Large intestine (tissue), 3 donors: ENCODE data around the gene SH3RF3. TPM values are rescaled to one million over a fixed set of nuclear protein-coding genes. Genes with fewer than 3 reads are reported as not detected.
"Not testable (repeated sequence)": the region's sequence is repeated elsewhere in the genome, so short reads cannot be mapped to it uniquely, and the experiment has no call there.

ENCODE experiments used
- DNase-seq, 2 donors: peaks; one replicate each; pipeline versions ENCODE4 v3.0.0 to v3.0.0-alpha.2; 2013
- H3K27ac ChIP-seq: one replicate; pipeline ENCODE4 v1.5.1; 2013; ENCODE audit warnings: low read length
- H3K27me3 ChIP-seq: 2 replicates; pipeline ENCODE4 v1.6.1; 2013; ENCODE audit warnings: low read length; ENCODE audit not compliant: control insufficient read depth, insufficient read depth
- H3K36me3 ChIP-seq: 2 replicates; pipeline ENCODE4 v1.6.1; 2013; ENCODE audit warnings: low read length; ENCODE audit not compliant: control insufficient read depth, insufficient read depth
- H3K4me1 ChIP-seq: one replicate; pipeline ENCODE4 v1.6.1; 2013; ENCODE audit warnings: low read length; ENCODE audit not compliant: control insufficient read depth, insufficient read depth
- H3K4me3 ChIP-seq: one replicate; pipeline ENCODE4 v1.5.1; 2013; ENCODE audit warnings: low read length
- H3K9me3 ChIP-seq: one replicate; pipeline ENCODE4 v1.6.1; 2013; ENCODE audit warnings: mild to moderate bottlenecking, low read depth, low read length, moderate library complexity; ENCODE audit not compliant: control insufficient read depth
- WGBS: methylation state at CpG from one replicate; pipeline ENCODE4 v1.1.5; 2013; ENCODE audit warnings: low lambda C conversion rate; ENCODE audit not compliant: insufficient coverage; 5-methylcytosine and 5-hydroxymethylcytosine counted together
- polyA plus RNA-seq: library from polyadenylated mRNA; unstranded; fragments of 120-200 nt; gene quantifications from one replicate; pipeline ENCODE4 v1.2.1, GENCODE V29; 2013

SH3RF3 gene
- polyA plus RNA-seq, 1 donor, result 3.0 TPM

- peaks cover 9% of the 10 kb centered on the region for H3K27me3 ChIP-seq
- no peaks in the 10 kb centered on the region for H3K9me3 ChIP-seq
- H3K36me3 ChIP-seq, result no peaks in the 10 kb centered on the region
- H3K4me1 ChIP-seq, result peaks cover 14% of the 10 kb centered on the region
- peak in 1 of 2 donors; percentile 26 for DNase-seq
- H3K4me3 ChIP-seq, result no peak overlapping the region
- no peak overlapping the region for H3K27ac ChIP-seq
- no CpG with 5 or more reads among the region's 6 CpGs for WGBS
Observed at GRCh38 chr2:109218087-109218791, 89.2 kb downstream of the SH3RF3 start.

GRCh38 chr2:109218792-109219126, 89.8 kb downstream of the SH3RF3 start:
- Histone ChIP-seq H3K9me3 (no peaks in the 10 kb centered on the region), H3K4me3 (no peak overlapping the region), H3K4me1 (peaks cover 14% of the 10 kb centered on the region), H3K36me3 (no peaks in the 10 kb centered on the region), H3K27ac (no peak overlapping the region), H3K27me3 (peaks cover 13% of the 10 kb centered on the region)
- DNase-seq, result no peak
- WGBS, result no CpG with 5 or more reads among the region's 1 CpG

DNA sequence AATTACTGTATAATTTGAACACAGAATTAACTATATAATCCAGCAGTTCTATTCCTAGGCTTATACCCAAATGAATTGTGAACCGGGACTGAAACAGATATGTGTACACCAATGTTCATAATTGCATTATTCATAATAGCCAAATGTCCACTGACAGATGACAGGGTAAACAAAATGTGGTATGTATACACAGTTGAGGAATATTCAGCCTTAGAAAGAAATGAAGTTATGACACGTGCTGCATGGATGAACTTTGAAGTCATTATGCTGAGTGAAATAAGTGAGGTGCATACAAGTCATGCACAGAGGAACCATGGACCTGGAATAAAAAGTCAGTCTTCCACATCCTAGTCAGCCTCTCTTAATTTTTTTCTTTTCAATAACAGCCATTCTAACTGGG, 91.9 kb downstream of the SH3RF3 start:
- no peaks in the 10 kb centered on the region for H3K9me3 ChIP-seq
- H3K27me3 ChIP-seq, result peaks cover 10% of the 10 kb centered on the region
- peaks cover 8% of the 10 kb centered on the region for H3K4me1 ChIP-seq
- no peak overlapping the region for H3K27ac ChIP-seq
- H3K4me3 ChIP-seq, result no peak overlapping the region
- WGBS, result 83% methylated on average over 1 of the region's 2 CpGs
- DNase-seq, result peak in 1 of 2 donors; percentile 31
- no peaks in the 10 kb centered on the region for H3K36me3 ChIP-seq

DNA sequence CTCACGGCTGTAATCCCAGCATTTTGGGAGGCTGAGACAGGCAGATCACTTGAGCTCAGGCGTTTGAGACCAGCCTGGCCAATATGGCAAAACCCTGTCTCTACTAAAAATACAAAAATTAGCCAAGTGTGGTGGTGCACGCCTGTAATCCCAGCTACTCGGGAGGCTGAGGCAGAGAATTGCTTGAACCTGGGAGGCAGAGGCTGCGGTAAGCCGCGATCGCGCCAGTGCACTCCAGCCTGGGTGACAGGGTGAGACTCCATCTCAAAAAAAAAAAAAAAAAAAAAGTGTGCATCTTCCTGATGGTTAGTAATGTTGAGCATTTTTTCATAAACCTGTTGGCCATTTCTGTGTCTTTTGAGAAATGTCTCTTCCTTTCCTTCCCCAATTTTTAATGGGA, 92.3 kb downstream of the SH3RF3 start:
- H3K27ac ChIP-seq, H3K4me3 ChIP-seq, H3K9me3 ChIP-seq, H3K36me3 ChIP-seq, DNase-seq, H3K4me1 ChIP-seq, H3K27me3 ChIP-seq: not testable (repeated sequence)
- WGBS, result no CpG with 5 or more reads among the region's 9 CpGs

DNA sequence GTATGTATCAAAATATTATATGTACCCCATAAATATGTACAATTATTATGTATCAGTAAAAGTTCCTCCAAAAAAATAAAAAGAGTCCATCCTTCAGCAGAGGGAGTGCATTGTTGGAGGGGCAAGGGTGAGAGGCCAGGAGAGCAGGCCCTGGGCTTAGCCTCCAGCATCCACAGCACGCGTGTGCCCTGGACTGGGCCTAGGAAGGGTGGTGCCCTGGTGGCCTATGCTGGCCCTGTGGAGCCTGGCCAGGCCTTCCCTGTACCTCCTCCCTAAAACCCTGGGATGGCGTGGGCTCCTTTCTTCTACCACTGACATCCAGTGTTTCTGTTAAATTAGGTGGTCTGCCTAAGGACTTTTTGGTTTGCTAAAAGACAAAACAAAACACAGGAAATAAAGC, 93.4 kb downstream of the SH3RF3 start:
- DNase-seq, result no peak
- H3K9me3 ChIP-seq, result no peaks in the 10 kb centered on the region
- H3K4me3 ChIP-seq, result no peak overlapping the region
- H3K4me1 ChIP-seq, result peaks cover 8% of the 10 kb centered on the region
- H3K27me3 ChIP-seq, result peaks cover 8% of the 10 kb centered on the region
- WGBS, result no CpG with 5 or more reads among the region's 3 CpGs
- H3K27ac ChIP-seq, result no peak overlapping the region
- H3K36me3 ChIP-seq, result no peaks in the 10 kb centered on the region

GRCh38 chr2:109222825-109223471, 93.9 kb downstream of the SH3RF3 start:
- Histone ChIP-seq H3K27ac (no peak overlapping the region), H3K9me3 (no peaks in the 10 kb centered on the region), H3K4me1 (peaks cover 5% of the 10 kb centered on the region), H3K27me3 (peaks cover 12% of the 10 kb centered on the region), H3K36me3 (no peaks in the 10 kb centered on the region), H3K4me3 (no peak overlapping the region)
- no CpG with 5 or more reads among the region's 16 CpGs for WGBS
- DNase-seq, result no peak

DNA sequence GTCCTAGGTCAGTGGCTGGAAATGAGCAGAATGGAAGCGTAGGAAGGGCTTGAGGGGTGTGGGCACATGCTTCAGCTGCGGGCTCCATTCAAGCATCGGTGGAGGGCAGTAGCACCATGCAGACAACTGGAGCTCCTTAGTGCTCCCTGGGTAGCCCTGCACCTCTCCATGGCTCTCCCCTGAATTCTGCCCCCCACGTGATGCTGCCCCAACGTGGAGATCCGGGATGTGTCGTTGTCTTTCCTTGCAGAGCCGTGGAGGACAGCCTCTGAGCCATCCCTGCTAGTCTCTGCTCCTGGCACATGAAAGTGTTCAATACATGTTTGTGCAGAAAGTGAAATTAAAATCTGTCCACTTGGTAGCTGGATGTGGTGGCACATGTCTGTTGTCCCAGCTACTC, 94.5 kb downstream of the SH3RF3 start:
- DNase-seq, result no peak
- Histone ChIP-seq H3K27ac (no peak overlapping the region), H3K9me3 (no peaks in the 10 kb centered on the region), H3K4me1 (peaks cover 4% of the 10 kb centered on the region), H3K27me3 (peaks cover 12% of the 10 kb centered on the region), H3K4me3 (no peak overlapping the region), H3K36me3 (no peaks in the 10 kb centered on the region)
- no CpG with 5 or more reads among the region's 8 CpGs for WGBS

- H3K4me3 ChIP-seq, H3K9me3 ChIP-seq, H3K36me3 ChIP-seq, H3K27ac ChIP-seq, DNase-seq, H3K4me1 ChIP-seq: not testable (repeated sequence)
- H3K27me3 ChIP-seq, result peaks cover 12% of the 10 kb centered on the region
- 100% methylated on average over 1 of the region's 8 CpGs for WGBS
Observed at GRCh38 chr2:109224341-109224740, 95.3 kb downstream of the SH3RF3 start.

DNA sequence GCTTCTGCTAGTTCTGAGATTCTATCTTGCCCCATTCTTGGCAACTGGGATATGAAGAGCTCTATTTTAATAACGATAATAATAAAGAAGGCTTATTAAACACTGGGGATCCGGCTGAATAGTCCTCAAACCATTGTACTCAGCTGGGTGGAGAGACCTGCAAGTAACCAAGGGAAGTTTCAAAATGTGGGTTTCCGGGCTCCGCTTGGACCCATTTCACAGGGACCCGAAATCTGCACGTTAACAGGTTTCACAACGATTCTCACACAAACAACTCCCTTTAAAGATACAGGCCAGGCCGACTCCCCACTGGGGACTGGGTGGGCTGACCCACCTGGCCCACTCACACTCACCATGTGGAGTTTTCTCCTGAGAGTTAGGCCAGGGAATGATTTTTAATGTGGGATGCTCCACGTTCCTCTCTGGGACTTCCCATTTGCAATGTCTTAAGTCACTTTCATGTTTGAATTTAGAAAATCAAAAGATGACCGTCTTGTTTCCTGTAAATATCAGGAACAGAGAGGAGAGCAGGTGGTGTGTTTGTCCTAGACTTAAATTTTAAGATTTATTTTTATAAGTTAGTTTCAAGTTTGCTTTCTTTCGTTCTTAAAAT, 96.3 kb downstream of the SH3RF3 start:
- H3K27me3 ChIP-seq, result peaks cover 12% of the 10 kb centered on the region
- 89% methylated on average over 1 of the region's 11 CpGs for WGBS
- H3K36me3 ChIP-seq, result no peaks in the 10 kb centered on the region
- H3K27ac ChIP-seq, result no peak overlapping the region
- no peak for DNase-seq
- H3K4me3 ChIP-seq, result no peak overlapping the region
- H3K4me1 ChIP-seq, result no peaks in the 10 kb centered on the region
- H3K9me3 ChIP-seq, result no peaks in the 10 kb centered on the region

GRCh38 chr2:109226128-109226527, 97.1 kb downstream of the SH3RF3 start:
- WGBS, result 80% methylated on average over 1 of the region's 2 CpGs
- Histone ChIP-seq H3K9me3 (no peaks in the 10 kb centered on the region), H3K36me3 (no peaks in the 10 kb centered on the region), H3K4me3 (no peak overlapping the region), H3K27me3 (peaks cover 16% of the 10 kb centered on the region), H3K27ac (no peak overlapping the region), H3K4me1 (no peaks in the 10 kb centered on the region)
- DNase-seq, result no peak
